GM18517 (cell line): ENCODE data around the gene PHLPP2.

Source experiments
- ATAC-seq: cut with Tn5 transposase; IDR thresholded peaks from one replicate; pipeline ENCODE4 v1.9.1; 2021; ENCODE audit warnings: mild to moderate bottlenecking, moderate library complexity; ENCODE audit not compliant: unreplicated experiment

PHLPP2 gene, protein sequence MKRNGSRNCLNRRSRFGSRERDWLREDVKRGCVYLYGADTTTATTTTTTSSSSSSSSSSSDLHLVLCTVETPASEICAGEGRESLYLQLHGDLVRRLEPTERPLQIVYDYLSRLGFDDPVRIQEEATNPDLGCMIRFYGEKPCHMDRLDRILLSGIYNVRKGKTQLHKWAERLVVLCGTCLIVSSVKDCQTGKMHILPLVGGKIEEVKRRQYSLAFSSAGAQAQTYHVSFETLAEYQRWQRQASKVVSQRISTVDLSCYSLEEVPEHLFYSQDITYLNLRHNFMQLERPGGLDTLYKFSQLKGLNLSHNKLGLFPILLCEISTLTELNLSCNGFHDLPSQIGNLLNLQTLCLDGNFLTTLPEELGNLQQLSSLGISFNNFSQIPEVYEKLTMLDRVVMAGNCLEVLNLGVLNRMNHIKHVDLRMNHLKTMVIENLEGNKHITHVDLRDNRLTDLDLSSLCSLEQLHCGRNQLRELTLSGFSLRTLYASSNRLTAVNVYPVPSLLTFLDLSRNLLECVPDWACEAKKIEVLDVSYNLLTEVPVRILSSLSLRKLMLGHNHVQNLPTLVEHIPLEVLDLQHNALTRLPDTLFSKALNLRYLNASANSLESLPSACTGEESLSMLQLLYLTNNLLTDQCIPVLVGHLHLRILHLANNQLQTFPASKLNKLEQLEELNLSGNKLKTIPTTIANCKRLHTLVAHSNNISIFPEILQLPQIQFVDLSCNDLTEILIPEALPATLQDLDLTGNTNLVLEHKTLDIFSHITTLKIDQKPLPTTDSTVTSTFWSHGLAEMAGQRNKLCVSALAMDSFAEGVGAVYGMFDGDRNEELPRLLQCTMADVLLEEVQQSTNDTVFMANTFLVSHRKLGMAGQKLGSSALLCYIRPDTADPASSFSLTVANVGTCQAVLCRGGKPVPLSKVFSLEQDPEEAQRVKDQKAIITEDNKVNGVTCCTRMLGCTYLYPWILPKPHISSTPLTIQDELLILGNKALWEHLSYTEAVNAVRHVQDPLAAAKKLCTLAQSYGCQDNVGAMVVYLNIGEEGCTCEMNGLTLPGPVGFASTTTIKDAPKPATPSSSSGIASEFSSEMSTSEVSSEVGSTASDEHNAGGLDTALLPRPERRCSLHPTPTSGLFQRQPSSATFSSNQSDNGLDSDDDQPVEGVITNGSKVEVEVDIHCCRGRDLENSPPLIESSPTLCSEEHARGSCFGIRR (N-terminal part only)

DNA sequence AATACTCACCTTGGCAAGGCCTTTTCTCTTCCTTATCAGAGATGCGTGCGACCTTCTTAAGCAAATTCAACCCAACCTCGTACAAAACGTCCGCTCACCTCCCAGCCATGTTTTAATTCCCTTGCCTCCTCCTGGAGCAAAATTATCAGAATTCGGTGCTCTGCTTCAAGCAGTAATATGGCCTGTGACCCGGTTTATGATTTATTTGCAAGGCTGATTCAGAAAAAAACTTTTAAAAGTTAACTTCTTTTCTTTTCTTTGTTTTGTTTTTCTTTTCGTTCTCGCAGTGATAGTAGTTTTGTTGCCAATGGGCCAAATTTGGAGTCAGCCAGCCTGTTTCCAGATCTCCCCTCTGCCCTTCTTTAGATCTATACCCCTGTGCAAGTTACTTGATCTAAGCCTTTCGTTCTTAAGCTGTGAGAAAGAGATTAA, at the start of gene PHLPP2:
Gene PHLPP2, minus strand, starts transcription at position 382 of the 432 bp plus-strand sequence. CDS start 9,906 bp downstream, outside the sequence.
- ATAC-seq = no peak

DNA sequence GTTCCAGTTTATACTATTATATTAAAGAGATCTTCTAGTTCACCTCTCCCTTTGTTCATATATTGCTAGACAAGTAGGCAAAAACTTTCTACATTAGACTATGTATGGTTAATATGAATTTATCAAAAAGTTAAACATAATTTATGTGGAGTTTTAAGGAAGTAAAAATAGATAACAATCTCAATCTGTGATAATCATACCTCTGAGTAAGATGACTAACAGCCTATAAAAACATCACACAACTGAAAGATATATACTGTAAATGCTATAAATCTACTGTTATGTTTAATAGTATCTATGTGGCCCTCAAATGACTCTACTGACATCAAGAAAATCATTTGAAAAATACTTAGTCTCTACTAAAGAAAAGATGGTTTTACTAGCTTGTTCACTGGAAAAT, 47.1 kb upstream of the PHLPP2 start:
- ATAC-seq = no peak

DNA sequence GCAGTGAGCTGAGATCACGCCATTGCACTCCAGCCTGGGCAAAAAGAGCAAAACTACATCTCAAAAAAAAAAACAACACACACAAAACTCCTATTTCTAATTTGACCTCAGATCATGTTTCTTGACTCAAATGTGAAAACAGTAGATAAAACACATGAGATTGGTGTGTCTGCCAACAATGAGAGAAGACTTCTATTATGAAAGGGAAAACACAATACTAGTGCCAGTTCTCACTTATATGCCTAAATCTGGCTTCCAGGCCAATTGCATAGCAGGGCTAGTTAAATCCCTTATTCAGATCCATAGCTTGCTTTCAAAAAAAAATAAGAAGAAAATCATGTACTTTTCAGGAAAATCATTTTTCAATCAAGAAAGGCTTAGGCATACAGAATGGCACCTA, 44.7 kb upstream of the PHLPP2 start:
- ATAC-seq = no peak

DNA sequence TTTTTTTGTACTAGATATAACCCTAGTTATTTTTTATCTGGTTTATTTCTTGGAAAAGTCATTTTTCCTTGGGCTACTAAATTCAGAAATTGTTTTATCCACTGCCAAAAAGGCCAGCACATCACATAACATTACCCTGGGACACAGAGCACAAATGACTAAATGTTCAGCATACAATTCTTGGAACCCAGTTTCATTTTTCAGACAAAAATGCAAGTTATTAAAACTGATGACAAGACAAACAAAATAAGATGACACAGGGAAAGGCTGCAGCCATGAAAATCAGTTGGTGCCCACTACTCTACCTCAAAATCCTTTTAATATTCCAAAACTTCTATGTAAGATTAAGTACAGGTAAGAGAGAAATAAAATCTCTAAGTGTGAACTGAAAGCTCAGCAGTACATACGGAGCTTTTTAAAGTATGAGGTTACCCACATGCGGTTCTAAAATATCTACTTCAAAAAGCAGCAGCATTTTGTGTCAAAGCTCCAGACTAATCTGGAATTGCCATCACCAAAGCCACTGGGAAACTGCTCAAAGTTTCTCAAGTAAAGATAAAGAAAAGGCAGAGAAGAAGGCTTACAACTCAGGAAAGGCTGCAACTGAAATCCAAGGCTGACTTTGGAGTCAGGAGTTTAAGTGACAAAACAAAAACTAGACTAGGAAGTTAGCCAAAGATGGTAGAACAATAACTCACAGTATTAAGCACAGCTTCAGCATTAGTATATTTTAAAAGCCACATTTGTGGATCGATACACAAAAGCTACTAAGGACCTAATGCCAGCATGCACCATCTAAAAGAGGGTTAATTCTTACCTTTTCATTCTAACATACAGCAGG, 42.8 kb upstream of the PHLPP2 start:
- no peak for ATAC-seq

DNA sequence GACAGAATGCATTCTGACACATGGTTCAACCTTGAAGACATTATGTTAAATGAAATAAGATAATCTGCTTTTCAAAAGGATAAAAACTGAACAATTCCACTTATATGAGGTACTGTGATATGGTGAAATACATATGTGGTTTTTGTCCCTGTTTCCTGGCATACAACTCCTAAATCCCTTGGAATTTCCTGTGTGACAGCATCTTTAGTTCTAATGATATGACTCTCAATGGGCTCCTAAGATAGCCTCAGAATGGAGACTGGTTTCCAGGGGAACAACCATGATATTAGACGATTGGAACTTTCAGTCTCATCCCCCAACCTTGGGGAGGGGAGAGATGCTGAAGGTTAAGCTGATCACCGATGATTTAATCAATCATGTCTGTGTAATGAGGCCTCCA, 37.7 kb upstream of the PHLPP2 start:
- no peak for ATAC-seq

DNA sequence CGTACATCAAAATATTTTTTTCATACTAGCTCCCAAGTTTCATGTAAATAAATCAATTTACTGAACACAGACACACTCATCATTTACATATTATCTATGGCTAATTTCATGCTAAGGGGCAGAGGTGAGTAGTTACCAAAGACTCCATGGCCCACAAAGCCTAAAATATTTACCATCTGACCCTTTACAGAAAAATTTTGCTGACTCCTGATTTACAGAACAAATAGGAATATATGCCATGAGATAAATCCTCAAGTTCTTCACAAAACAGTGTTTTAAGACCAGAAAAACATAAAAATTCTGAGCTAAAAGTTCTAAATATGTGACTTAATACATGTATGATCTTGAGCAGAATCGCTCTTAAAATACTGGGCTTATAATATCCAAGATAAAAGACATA, 36.6 kb upstream of the PHLPP2 start:
- no peak for ATAC-seq

DNA sequence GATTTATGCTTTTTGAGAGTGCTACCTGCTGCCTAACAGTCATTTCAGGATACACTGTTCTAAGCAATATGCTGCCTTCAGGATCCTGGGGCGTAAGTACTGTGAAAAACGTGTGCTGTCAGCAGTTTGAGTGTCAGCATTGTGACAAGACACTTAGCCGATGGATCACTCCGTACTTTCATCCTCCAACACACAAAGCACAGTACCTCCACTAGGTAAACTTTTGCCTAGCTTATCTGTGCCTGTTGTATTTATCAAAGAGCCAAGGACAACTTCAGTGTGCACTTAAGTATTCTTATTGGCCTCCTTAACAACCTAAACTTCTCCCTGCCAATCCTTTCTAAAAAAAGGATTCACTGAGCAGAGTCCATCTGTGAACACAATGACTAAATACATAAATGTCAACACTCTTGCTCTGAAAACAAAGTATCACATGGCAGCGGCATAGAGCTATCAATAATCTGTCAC, 33.8 kb upstream of the PHLPP2 start:
- no peak for ATAC-seq

DNA sequence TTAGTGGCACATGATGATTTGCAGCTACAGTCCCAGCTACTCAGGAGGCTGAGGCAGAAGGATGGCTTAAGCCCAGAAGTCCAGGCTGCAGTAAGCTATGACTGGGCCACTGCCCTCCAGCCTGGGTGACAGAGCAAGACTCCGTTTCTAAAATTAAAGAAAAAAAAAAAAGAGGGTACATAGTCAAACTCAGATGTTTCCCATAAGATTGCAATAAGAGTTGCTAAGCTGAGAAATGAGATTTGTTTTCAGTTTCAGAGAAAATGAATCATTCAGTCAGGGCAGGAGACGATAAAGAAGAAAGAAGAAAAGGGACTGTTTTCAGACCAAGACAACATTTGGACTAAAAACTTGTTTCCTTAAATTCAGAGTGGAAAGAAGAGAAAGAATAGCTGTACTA, 30.2 kb upstream of the PHLPP2 start:
- no peak for ATAC-seq

DNA sequence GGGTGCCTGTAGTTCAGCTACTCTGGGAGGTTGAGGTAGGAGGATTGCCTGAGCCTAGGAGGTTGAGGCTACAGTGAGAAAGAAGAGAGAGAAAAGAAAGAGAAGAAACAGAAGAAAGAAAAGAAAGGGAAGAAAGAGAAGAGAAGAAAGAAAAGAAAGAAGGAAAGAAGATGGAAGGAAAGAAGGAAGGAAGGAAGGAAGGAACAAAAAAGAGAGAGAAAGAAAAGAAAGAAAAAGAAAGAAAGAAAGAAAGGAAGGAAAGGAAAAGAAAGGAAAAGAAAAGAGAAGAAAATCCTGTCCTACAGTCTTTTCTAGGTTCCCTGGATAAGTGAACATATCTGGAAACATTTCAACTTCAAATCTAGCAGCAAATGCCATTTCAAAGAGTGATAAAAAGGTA, 29.6 kb upstream of the PHLPP2 start:
- ATAC-seq = no peak

DNA sequence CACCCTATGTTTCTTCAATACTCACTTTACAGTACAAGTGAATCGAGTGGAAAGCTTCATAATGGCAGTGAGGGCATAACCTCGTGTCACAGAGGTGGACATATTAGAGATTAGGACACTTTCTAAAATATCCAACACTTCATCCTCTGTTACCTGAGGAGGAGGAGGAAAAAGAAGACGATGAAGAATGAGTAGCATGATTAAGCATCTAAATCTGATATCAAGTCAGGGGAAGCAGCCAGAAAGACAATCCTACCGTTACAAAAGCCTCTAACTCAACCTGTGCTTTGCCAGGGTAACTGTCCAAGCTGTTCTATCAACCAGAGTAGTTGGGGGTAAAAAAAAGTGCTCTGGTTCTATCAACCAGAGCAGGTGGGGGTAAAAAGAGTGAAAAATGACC, 23.7 kb upstream of the PHLPP2 start:
- no peak for ATAC-seq

DNA sequence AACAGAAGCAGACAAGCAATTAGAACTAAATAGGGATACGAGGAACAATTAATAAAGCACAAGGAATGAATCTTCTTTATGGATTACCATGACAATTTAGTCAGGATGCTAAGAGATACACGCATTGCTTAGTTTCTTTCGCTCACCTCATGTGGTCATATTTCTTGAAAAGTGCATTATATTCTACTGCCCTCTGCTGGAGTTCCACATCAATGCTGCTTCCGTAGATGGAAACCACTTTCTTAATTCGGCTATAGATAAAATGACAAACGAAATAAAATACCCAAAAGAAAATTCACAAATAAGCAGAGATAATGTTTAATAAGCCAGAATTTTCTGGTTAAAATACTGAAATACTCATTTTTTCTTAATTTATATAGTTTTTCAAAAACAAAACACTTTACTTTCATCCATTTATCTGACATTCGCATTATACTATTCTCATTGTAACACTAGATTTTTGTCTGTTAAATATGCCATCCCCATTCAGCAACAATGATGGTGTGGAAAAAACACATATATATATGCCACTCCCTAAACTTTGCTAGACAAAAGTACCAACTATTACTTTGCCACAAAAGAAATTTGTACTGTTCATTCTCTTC, 22.0 kb upstream of the PHLPP2 start:
- no peak for ATAC-seq

DNA sequence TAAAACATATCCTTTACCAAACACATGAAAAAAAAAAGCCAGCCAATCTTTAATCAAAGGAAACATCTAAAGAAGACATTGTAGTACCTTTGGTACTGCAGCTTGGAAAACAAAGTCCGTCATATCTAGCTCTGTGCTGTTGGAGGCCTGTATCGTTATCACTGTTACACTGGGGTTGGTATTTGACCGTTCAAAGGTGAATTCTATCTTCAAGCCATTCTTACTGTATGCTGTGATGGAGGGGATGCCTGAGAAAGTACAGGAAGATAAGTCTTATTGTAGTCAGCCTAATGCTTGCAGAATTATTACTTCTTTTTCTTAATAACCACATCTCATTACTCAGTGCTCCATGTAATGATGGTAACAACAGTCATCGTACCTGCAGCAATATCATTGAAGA, 14.4 kb upstream of the PHLPP2 start:
- ATAC-seq = no peak

DNA sequence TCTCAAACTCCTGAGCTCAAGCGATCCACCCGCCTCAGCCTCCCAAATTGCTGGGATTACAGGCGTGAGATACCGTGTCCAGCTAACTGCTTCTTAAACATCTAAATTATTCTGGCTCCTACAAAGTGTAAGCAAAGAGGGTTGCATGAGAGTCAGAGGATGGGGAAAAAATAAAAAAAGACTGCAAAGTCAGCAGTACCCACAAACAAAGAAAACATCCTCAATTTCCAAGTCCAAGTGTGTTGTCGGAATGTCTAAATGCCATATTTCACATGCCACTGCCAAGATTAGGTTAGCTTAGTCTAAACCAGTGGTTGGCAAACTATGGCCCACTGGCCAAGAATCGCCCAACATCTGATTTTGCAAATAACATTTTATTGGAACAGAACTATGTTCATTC, 13.0 kb upstream of the PHLPP2 start:
- ATAC-seq = no peak

DNA sequence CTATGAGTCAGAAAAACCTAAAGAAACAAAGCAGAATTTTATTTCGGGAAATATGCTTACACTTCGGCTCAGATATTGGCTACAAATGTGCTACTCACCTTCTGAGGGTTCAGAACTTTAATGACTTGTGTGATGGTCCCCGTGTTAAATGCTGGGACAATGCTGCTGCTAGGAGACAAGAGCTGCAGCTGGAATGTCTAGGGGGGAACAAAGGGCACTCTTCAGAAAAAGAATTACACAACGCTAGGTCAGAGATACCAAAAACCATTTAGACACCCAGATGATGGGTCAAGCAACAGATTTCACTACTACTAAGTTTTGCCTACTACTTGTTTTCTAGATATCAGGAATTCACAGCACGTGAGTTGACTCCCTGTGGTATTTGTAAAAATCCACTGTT, 10.0 kb upstream of the PHLPP2 start:
- ATAC-seq = no peak

DNA sequence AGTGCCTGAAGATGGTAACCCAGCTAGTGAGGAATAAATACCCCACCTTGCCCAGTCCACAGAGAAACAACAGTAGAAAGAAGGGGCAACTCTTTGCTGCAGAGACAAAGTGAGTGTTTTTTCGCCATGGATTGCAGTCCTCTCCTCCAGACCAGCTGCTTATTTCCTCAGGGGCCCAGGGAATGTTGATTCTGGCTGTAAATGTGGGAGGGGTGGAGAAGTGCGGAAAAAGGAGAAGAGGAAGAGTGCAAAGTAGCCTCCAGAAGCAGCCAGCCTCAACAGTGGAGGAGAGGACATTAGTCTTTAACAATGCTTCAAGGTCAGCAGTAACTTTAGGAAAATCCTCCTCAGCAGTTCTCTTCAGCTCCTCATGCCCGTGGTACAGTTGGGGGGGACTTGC, 8.1 kb upstream of the PHLPP2 start:
- ATAC-seq = no peak

DNA sequence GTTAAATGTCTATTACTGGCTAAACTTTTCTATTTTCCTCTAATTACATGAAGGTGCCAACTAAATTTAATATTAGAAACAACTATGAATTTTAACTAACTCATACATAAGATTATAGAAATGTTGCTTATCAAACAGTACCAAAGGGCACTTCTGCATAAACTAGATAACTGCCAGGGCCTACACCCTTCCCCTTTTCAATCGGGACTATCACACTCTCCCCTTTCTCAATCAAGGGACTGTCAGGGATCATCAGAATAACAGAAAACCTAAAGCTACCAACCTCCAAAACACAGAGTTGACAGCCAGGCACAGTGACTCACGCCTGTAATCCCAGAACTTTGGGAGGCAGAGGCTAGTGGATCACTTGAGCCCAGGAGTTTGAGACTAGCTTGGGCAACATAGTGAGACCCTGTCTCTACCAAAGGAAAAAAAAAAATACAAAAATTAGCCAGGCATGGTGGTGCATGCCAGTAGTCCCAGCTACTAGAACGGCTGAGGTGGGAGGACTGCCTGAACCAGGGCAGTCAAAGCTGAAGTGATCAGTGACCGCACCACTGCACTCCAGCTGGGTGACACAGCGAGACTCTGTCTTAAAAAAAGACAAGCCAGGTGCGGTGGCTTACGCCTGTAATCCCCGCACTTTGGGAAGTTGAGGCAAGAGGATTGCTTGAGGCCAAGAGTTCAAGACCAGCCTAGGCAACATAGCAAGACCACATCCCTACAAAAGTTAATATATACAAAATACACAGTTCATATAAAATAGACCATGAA, 3.2 kb upstream of the PHLPP2 start:
- no peak for ATAC-seq

DNA sequence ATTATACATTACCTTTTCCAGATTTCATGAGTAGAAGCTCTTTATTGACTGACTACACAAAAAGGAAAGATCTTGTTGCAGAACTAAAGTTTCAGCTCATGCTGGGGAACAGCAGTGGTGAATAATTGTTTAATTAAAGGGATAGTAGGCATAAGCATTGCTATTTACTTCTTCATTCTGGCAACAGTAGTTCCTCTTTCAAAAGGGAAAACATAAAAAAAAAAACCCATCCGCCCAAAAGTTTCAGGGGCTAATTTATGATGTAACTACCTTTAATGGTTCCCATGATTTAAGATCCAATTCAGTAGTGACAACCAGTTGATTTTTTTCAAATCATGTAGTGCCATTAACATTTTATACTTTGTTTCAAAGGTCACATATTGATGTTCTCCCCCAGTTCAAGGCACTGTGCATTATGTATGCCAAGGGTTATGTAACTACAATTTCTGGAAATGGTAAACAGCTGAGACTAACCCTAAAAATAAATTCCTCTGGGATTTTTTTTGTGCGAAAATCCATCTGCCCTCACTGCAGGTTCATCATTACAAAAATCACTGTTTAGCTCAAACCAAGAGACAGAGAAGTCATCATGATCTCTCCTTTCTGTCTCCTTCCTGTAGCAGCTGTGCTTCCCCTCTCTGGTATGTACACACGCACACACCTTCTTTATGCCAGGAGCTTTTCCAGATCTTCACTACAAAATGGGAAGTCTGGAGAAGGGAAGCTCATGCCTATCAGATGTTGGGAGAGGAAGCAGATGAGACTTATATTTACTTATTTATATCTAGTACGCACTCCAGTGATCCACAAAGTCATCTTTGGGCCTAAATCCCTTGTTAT, 2.2 kb upstream of the PHLPP2 start:
- no peak for ATAC-seq
